CD4-positive, alpha-beta T cell treated with Interleukin-17A for 1 hour (primary cell): ENCODE data around the gene NPPB.
"Not testable (repeated sequence)": the region's sequence is repeated elsewhere in the genome, so short reads cannot be mapped to it uniquely, and the experiment has no call there.

Experiments
- DNase-seq: peaks from one replicate; pipeline ENCODE4 v3.0.0-alpha.2; 2020

NPPB gene

GRCh38 chr1:11858613-11858967 is at the start of gene NPPB:
Gene NPPB, minus strand, starts transcription at chr1:11858945. Its CDS starts 112 bp downstream, at chr1:11858833.
- no peak for DNase-seq

GRCh38 chr1:11908095-11908675 is 49.4 kb upstream of the NPPB start:
- peak; percentile 91 for DNase-seq

- DNase-seq: peak; percentile 96
Measured at GRCh38 chr1:11907275-11908094, 48.7 kb upstream of the NPPB start.

GRCh38 chr1:11906870-11907269 is 48.1 kb upstream of the NPPB start:
- DNase-seq: no peak

GRCh38 chr1:11904978-11905377 is 46.2 kb upstream of the NPPB start:
- no peak for DNase-seq

- not testable (repeated sequence) for DNase-seq
Measured at GRCh38 chr1:11904156-11904555, 45.4 kb upstream of the NPPB start.

GRCh38 chr1:11903210-11903609 is 44.5 kb upstream of the NPPB start:
- DNase-seq: no peak

- not testable (repeated sequence) for DNase-seq
Measured at GRCh38 chr1:11901446-11901845, 42.7 kb upstream of the NPPB start.

- DNase-seq: no peak
Measured at GRCh38 chr1:11898831-11899467, 40.2 kb upstream of the NPPB start.

GRCh38 chr1:11898086-11898785 is 39.5 kb upstream of the NPPB start:
- DNase-seq: no peak

GRCh38 chr1:11894501-11894900 is 35.8 kb upstream of the NPPB start:
- DNase-seq: not testable (repeated sequence)

GRCh38 chr1:11893907-11894251 is 35.1 kb upstream of the NPPB start:
- peak; percentile 69 for DNase-seq

GRCh38 chr1:11891433-11892186 is 32.9 kb upstream of the NPPB start:
- DNase-seq: no peak

- no peak for DNase-seq
Measured at GRCh38 chr1:11888877-11889208, 30.1 kb upstream of the NPPB start.

GRCh38 chr1:11888206-11888876 is 29.6 kb upstream of the NPPB start:
- DNase-seq: no peak

- DNase-seq: no peak
Measured at GRCh38 chr1:11887666-11888007, 28.9 kb upstream of the NPPB start.

GRCh38 chr1:11886986-11887665 is 28.4 kb upstream of the NPPB start:
- no peak for DNase-seq

GRCh38 chr1:11885916-11886315 is 27.2 kb upstream of the NPPB start:
- no peak for DNase-seq

GRCh38 chr1:11882814-11883538 is 24.2 kb upstream of the NPPB start:
- no peak for DNase-seq

- no peak for DNase-seq
Measured at GRCh38 chr1:11881749-11882441, 23.1 kb upstream of the NPPB start.
